ENCODE results near the gene CPB2.

The CPB2 gene

DNA sequence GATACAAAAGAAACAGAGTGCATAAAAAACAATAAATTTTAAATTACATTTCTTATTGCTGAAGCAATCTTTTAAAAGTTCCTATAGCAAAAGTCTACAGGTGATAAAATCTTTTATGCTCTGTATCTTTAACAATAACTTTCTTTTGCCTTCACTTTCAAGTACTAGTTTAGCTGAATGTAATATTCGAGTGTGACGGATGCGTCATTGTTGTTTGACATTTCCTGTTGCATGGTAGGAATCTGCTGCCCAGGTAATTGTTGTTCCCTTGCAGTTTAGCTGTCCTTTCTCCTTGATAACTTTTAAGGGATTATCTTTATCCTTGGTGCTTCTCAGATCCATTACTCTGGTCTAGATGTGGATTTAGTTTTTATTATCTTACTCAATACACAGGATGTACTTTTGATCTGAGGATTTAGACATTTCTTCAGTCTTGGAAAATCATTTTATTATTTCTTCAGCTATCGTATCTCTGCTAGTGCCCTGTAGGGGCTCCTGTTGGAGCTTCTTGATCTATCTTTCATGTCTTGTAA lies 2.1 kb upstream of the CPB2 start:
- TF ChIP-seq, protein P1, sequence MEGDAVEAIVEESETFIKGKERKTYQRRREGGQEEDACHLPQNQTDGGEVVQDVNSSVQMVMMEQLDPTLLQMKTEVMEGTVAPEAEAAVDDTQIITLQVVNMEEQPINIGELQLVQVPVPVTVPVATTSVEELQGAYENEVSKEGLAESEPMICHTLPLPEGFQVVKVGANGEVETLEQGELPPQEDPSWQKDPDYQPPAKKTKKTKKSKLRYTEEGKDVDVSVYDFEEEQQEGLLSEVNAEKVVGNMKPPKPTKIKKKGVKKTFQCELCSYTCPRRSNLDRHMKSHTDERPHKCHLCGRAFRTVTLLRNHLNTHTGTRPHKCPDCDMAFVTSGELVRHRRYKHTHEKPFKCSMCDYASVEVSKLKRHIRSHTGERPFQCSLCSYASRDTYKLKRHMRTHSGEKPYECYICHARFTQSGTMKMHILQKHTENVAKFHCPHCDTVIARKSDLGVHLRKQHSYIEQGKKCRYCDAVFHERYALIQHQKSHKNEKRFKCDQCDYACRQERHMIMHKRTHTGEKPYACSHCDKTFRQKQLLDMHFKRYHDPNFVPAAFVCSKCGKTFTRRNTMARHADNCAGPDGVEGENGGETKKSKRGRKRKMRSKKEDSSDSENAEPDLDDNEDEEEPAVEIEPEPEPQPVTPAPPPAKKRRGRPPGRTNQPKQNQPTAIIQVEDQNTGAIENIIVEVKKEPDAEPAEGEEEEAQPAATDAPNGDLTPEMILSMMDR (IDR thresholded peaks at IDR 0.05) = no peak
- no peak for TF ChIP-seq ZFX (IDR thresholded peaks at IDR 0.05; ENCODE audit: borderline replicate concordance)

DNA sequence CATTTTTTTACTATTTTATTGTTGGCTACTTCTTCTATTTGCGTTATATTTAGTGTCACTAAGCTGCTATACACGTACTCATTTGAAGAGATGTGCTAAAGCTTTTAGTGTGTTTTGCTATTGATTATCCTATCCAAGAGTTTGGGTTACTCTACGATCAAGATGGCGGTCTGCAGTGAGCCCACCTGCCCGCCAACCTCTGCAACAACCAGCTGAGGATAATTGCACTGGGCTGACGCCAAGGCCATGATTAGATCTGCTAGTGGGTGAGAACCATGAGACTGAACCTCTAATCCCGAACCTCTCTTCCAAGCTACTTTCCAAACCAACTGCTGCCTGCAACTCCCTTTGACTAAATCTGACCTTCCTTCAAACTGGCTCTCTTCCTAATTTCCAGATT lies 1.8 kb downstream of the CPB2 start:
- H3K27ac ChIP-seq = no peak overlapping the region
- no peak for TF ChIP-seq ZFX (IDR thresholded peaks at IDR 0.05; ENCODE audit: borderline replicate concordance)
- TF ChIP-seq, protein P1 (IDR thresholded peaks at IDR 0.05) = no peak

More for the DNA sequence above, 2.1 kb upstream of the CPB2 start:
- no peak overlapping the region for H3K27ac ChIP-seq

DNA sequence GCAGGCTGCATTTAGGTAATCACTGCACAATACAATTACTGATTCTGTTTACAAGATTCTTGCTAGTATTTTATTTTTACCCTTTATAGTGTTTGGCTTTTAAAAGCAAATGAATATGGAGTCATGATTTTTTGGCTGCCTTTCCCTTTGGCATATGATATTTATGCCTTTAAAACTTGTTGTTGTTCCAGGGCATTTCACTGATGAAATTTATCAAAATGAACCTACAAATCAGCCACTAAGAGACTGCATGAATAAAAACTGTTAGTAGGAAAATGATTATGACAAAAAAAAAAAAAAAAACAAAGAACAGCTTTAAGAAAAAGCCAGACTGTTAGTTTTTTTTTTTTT lies 2.6 kb downstream of the CPB2 start:
- no peak overlapping the region for H3K27ac ChIP-seq
- TF ChIP-seq, protein P1 (IDR thresholded peaks at IDR 0.05) = no peak
- no peak for TF ChIP-seq ZFX (IDR thresholded peaks at IDR 0.05; ENCODE audit: borderline replicate concordance)

DNA sequence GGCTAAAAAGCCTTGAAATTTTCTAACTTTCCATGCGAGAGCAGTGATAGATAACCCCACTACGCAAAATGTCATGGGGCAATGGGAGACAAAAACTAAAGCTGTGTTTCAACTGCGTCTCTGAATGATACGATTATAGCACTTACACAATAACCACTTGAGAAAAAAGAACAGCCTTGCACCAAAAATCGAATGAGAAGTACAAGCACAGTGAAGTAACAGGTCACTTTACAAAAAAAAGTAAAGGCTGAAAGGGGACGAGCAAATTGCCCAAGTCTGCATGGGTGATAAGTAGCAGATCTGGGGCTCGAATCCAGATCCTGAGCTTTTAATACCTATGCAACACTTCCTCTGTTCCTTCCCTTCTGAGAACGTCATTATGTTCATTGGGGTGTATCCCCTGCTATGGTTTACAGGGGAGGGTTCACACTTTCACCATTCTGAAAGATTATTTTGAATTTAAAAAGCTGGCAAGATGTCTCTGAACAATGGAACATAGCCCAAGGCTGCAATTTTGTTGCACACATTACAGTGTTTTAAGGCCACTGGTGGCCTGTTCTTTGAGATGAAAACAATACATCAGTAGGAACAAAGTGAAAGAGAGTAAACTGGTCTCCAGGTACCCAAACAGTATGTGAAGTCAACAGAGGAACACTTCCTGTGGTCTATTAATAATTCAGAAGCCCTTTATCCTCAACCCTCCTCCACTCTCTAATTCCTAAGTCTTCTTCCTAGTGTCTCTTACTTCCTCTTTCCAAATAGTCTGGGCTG lies 3.2 kb downstream of the CPB2 start:
- TF ChIP-seq, protein P1 (IDR thresholded peaks at IDR 0.05) = no peak
- no peak for TF ChIP-seq ZFX (IDR thresholded peaks at IDR 0.05; ENCODE audit: borderline replicate concordance)
- no peak overlapping the region for H3K27ac ChIP-seq

DNA sequence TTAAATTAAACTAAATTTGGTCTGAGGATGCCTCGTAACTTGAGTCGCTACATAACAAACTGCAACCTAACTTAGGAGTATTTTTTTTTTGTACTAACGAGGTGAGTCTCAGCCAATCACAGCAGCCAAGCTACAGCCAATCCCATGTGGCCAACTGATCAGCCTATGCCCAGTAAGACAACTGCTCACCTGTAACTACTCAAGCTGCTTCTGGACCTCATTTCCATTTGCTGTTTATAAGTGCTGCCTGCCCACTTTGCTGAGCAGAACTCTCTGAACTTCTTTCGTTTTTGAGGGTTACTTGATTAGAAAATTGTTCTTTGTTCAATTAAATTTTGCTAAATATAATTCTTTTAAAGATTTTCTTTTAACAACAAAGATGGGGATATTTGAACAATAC lies 3.8 kb downstream of the CPB2 start:
- H3K27ac ChIP-seq = no peak overlapping the region
- TF ChIP-seq, protein P1 (IDR thresholded peaks at IDR 0.05) = no peak
- TF ChIP-seq ZFX (IDR thresholded peaks at IDR 0.05; ENCODE audit: borderline replicate concordance) = no peak

DNA sequence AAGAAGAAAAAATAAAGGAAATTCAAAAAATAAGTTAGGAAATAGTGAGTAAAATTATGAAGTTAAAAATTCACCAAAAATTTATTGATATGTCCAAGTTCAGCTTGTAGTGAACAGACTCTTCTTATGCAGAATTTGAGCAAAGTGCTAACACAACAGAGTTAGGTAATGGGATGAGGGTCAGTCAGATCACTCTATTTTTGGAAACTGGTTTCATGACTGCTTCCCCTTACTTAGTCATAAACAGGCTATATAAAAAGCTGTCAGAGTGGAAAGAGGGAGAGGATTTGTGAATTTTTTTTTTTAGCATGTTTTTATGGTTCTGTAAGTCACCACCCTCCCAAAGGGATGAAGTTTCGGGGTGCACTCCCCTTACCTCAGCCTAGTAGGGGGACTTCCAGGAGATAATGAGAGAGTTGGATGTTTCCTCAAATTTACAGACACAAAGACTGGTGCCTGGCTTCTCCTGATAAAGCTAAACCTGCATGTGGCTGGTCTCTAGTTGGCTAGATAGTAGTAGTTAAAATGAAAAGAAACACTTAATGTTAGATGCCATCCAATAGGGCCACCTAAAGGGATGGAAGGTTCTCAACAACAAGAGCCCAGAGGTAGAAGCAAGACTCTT lies 4.5 kb downstream of the CPB2 start:
- TF ChIP-seq, protein P1 (IDR thresholded peaks at IDR 0.05) = no peak
- no peak for TF ChIP-seq ZFX (IDR thresholded peaks at IDR 0.05; ENCODE audit: borderline replicate concordance)
- H3K27ac ChIP-seq = no peak overlapping the region

DNA sequence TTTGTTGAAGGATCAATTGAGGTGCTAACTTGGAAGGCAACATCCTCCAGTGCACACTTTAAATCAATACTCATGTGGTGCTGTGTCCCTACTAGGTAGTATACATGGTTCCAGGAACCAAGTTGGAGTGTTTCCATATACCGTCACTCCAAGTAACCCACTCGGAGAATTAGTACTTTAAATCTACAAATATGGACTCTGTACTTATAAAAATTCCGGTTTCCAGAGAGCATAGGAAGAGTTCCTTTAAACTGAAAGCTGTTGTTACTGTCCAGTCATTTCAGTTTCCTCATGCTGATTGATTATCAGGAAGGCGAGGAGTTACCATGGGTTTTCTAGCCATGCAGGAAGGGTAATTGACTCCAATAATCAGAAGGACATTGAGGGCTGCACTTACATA lies 7.2 kb downstream of the CPB2 start:
- TF ChIP-seq ZFX (IDR thresholded peaks at IDR 0.05; ENCODE audit: borderline replicate concordance) = no peak
- TF ChIP-seq, protein P1 (IDR thresholded peaks at IDR 0.05) = no peak
- no peak overlapping the region for H3K27ac ChIP-seq

All from 22Rv1 (cell line).